HL-60 (cell line): Measurements from ENCODE around the gene GRIK2.

Source experiments
- DNase-seq, 2 experiments: peaks; one replicate each; pipeline ENCODE4 v3.0.0-alpha.2; 2010 to 2020; ENCODE audit warnings: low read depth in 1 of 2, low spot score in 1 of 2
- H3K27ac ChIP-seq: fragments of 250-450 bp; sonication (Bioruptor Pico); replicated peaks from 2 replicates; pipeline ENCODE4 v1.5.1; 2020; ENCODE audit warnings: mild to moderate bottlenecking, moderate library complexity
- H3K27me3 ChIP-seq: fragments of 250-450 bp; sonication (Bioruptor Pico); 2 replicates; pipeline ENCODE4 v1.5.1; 2021; ENCODE audit warnings: mild to moderate bottlenecking, moderate library complexity; ENCODE audit not compliant: insufficient read depth, poor library complexity, severe bottlenecking
- H3K4me3 ChIP-seq: replicated peaks from 2 replicates; pipeline ENCODE4 v1.5.1; 2011; ENCODE audit warnings: mild to moderate bottlenecking, control low read depth, low read length; ENCODE audit not compliant: insufficient read depth
- CTCF ChIP-seq: IDR thresholded peaks from one replicate; pipeline ENCODE4 v1.5.1; 2011; ENCODE audit warnings: low read length, control low read depth, inconsistent platforms; ENCODE audit not compliant: insufficient read depth
- GABPA ChIP-seq: IDR thresholded peaks from 2 replicates; pipeline ENCODE4 v1.6.1; 2012; ENCODE audit warnings: low read depth
- POLR2AphosphoS5 ChIP-seq: IDR thresholded peaks from 2 replicates; pipeline ENCODE4 v1.6.1; 2012; ENCODE audit warnings: low read depth
- REST ChIP-seq: IDR thresholded peaks from 2 replicates; pipeline ENCODE4 v1.6.1; 2012; ENCODE audit warnings: low read depth; ENCODE audit not compliant: insufficient replicate concordance
- SPI1 ChIP-seq: IDR thresholded peaks from 2 replicates; pipeline ENCODE4 v1.6.1; 2012; ENCODE audit warnings: low read depth, mild to moderate bottlenecking, borderline replicate concordance

The GRIK2 gene

GRCh38 chr6:101451981-101452380, 58.5 kb downstream of the GRIK2 start:
- H3K27ac ChIP-seq, result no peak overlapping the region
- no peak for DNase-seq
- H3K4me3 ChIP-seq, result no peak overlapping the region
- TF ChIP-seq SPI1, result no peak
- no peak for TF ChIP-seq CTCF
- TF ChIP-seq REST, result no peak
- TF ChIP-seq POLR2AphosphoS5, result no peak
- no peak for TF ChIP-seq GABPA
- H3K27me3 ChIP-seq, result no peaks in the 10 kb centered on the region

GRCh38 chr6:101453221-101453620, 59.7 kb downstream of the GRIK2 start:
- no peak overlapping the region for H3K27ac ChIP-seq
- no peak for DNase-seq
- TF ChIP-seq REST (no peak), POLR2AphosphoS5 (no peak), SPI1 (no peak), CTCF (no peak), GABPA (no peak)
- no peaks in the 10 kb centered on the region for H3K27me3 ChIP-seq
- H3K4me3 ChIP-seq, result no peak overlapping the region

- H3K27ac ChIP-seq, result no peak overlapping the region
These were observed 60.7 kb downstream of the GRIK2 start for GRCh38 chr6:101454106-101454676.

More at GRCh38 chr6:101454106-101454676, 60.7 kb downstream of the GRIK2 start:
- H3K4me3 ChIP-seq, result no peak overlapping the region
- H3K27me3 ChIP-seq, result no peaks in the 10 kb centered on the region
- DNase-seq, result no peak
- no peak for TF ChIP-seq POLR2AphosphoS5
- TF ChIP-seq CTCF, result no peak
- no peak for TF ChIP-seq SPI1
- TF ChIP-seq GABPA, result no peak
- no peak for TF ChIP-seq REST
